Measurements from ENCODE around the gene SLC22A14. TPM values are rescaled to one million over a fixed set of nuclear protein-coding genes. Genes with fewer than 3 reads are reported as not detected.

The SLC22A14 gene
- total and polyA plus RNA-seq, 9 of the 15 experiments (the other 6 are each of a cell fraction or from before 2014, with no cell fraction given), result 0.03 to 0.07 TPM; not detected in 7

- Histone ChIP-seq H3K4me1 (replicated peaks in 1 of 2; ENCODE audit: control insufficient read depth in 2 of 2, insufficient read depth in 2 of 2, low read length in 2 of 2) (peaks cover 0 to 7% of the 10 kb centered on the region in 2 experiments; a peak in 2 of 5 replicates), H3K27ac (ENCODE audit: extremely low read depth, low read depth, low read length) (no peak overlapping the region), H3K9me1 (ENCODE audit: control insufficient read depth, insufficient read depth, low read length) (no peaks in the 10 kb centered on the region), H3K79me2 (ENCODE audit: control insufficient read depth, insufficient read depth, low read length) (no peaks in the 10 kb centered on the region), H3K4me3 (no peak overlapping the region), H2AFZ (ENCODE audit: low read depth, low read length) (no peak overlapping the region), H3K36me3 (ENCODE audit: control insufficient read depth, insufficient read depth, low read length) (no peaks in the 10 kb centered on the region), H3K9ac (ENCODE audit: insufficient read depth in 1 of 2, low read depth in 2 of 2, low read length in 2 of 2) (no peak overlapping the region), H3K4me2 (ENCODE audit: insufficient read depth, low read length) (no peak overlapping the region), H3K9me3 (replicated peaks; ENCODE audit: control insufficient read depth, insufficient read depth, low read depth, low read length) (no peaks in the 10 kb centered on the region), H4K20me1 (replicated peaks; ENCODE audit: control insufficient read depth, insufficient read depth, low read length) (no peaks in the 10 kb centered on the region), H3K27me3 (ENCODE audit: control insufficient read depth in 2 of 2, insufficient read depth in 2 of 2, low read length in 2 of 2) (peaks cover 23 to 86% of the 10 kb centered on the region in 2 experiments)
- 7% methylated on average over 10 of the region's 11 CpGs for WGBS (ENCODE audit: insufficient coverage, low coverage, missing lambda C conversion rate)
- FAIRE-seq (no peak), DNase-seq (ENCODE audit: extremely low read depth in 1 of 4, low spot score in 3 of 4) (no peak), ATAC-seq (no peak)
- CTCF ChIA-PET (ENCODE audit: low intra/inter-chr PET ratio), result no interaction called here
- in situ Hi-C loops (cut with MboI), result no loop called here
- no TSS peak for BruUV-seq (replicated peaks)
- intact Hi-C loops (cut with micrococcal nuclease), result no loop called here
- POLR2A ChIA-PET, result no interaction called here
- TF ChIP-seq ZNF830 (CRISPR knock-in tag; IDR thresholded peaks at IDR 0.05) (no peak), COPS2 (conservative IDR thresholded peaks at IDR 0.05) (no peak), LEF1 (IDR thresholded peaks at IDR 0.05) (no peak), ZNF217 (CRISPR knock-in tag; IDR thresholded peaks at IDR 0.05) (no peak), ZBTB33 (CRISPR knock-in tag; IDR thresholded peaks at IDR 0.05) (0 out of 2 replicates have a peak, but pooled peaks have one; percentile 24), CBFB (CRISPR knock-in tag; IDR thresholded peaks at IDR 0.05) (no peak), PHF8 (IDR thresholded peaks at IDR 0.05; ENCODE audit: borderline replicate concordance, low read length) (no peak), RREB1 (CRISPR knock-in tag; IDR thresholded peaks at IDR 0.05) (no peak), JUNB (CRISPR knock-in tag; conservative IDR thresholded peaks at IDR 0.05) (no peak), ZNF398 (CRISPR knock-in tag; IDR thresholded peaks at IDR 0.05) (no peak), ZC3H8 (IDR thresholded peaks at IDR 0.05) (no peak), MED1 (CRISPR knock-in tag; IDR thresholded peaks at IDR 0.05; ENCODE audit: borderline replicate concordance) (no peak), SPI1 (IDR thresholded peaks at IDR 0.05; ENCODE audit: borderline replicate concordance, low read depth, low read length) (0 out of 2 replicates have a peak, but pooled peaks have one; percentile 8)
Observed at GRCh38 chr3:38313695-38314094, 31.6 kb downstream of the SLC22A14 start.

All from K562 (cell line).